GM19463 (cell line): Measurements from ENCODE around the gene CACNA1S.

ENCODE experiments used
- ATAC-seq: cut with Tn5 transposase; IDR thresholded peaks from one replicate; pipeline ENCODE4 v1.9.1; 2021; ENCODE audit warnings: mild to moderate bottlenecking, moderate library complexity; ENCODE audit not compliant: unreplicated experiment

Gene CACNA1S

DNA sequence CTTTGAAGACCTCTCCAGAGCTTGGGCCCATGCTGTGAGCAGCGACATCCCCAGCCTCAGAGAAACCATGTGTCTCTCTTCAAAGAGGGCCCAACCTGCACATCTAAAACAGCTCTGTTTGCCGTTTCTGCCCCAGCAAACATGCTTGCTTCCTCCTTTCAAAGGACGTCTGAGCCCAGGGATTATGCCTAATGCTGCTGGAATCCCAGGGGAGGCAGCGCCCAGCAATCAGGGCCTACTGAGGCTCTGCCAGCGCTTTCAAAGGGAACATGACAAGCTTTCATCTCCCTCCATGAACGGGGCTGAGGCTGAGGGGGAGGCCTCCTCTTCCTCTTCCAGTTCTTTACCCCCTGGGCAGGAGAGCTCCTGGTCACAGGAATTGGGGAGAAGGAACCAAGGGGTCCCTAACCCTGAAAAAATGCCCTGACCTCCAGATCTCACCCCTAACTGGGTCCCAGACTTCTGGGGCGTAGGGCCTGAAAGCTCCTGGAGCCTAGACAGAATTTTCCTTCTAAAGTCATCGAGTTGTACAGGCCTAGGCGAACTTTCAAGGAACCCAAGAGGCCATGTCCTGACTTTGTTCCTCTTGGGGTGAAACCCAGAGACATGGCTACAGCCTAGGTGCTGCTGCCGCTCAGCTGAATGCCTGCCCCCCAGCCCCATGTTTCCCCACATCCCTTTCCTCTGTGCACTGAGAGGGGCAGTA is 28.2 kb upstream of the CACNA1S start:
- ATAC-seq = no peak

DNA sequence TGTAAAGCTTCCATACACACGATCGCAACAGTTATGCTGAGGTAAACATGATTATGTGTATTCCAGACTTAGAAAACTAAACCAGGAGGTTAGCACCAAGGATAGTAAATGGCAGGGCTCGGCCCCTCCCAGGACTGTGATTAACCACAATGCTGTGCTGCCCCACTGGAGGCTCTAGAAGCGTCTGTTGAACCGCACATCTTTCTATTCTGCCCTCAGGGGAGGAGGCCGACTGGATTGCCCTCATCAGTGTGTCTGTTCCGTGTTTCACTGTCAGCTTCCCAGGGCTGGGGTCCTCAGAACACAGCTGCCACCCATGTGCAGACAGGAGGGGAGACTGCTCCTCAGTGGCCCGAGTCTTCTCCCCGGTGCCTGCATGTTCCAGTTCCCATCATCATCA is 27.5 kb upstream of the CACNA1S start:
- ATAC-seq = no peak

DNA sequence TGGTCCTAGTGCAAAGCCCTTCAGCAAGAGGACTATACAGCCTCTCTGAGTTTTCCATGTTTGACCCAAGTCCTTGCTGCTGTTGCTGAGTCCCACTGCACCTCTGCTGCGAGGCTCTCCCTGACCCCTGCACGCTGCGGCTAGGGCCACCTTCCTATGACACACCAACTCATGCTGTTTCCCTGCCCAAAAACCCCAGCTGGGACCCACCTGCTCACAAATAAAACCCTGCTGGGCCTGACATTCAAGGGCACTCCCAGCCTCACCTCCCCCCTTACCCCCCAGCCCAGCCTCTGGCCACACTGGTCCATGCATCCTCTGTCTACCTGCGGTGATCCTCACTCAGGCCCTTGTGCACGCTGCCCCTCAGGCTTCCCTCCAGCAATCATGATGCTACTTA is 27.1 kb upstream of the CACNA1S start:
- no peak for ATAC-seq

- ATAC-seq = no peak
These were observed 26.1 kb upstream of the CACNA1S start for GRCh38 chr1:201138311-201138840.

- no peak for ATAC-seq
These were observed 25.5 kb upstream of the CACNA1S start for GRCh38 chr1:201137579-201138310.

GRCh38 chr1:201137024-201137392 is 24.8 kb upstream of the CACNA1S start:
- ATAC-seq = no peak

DNA sequence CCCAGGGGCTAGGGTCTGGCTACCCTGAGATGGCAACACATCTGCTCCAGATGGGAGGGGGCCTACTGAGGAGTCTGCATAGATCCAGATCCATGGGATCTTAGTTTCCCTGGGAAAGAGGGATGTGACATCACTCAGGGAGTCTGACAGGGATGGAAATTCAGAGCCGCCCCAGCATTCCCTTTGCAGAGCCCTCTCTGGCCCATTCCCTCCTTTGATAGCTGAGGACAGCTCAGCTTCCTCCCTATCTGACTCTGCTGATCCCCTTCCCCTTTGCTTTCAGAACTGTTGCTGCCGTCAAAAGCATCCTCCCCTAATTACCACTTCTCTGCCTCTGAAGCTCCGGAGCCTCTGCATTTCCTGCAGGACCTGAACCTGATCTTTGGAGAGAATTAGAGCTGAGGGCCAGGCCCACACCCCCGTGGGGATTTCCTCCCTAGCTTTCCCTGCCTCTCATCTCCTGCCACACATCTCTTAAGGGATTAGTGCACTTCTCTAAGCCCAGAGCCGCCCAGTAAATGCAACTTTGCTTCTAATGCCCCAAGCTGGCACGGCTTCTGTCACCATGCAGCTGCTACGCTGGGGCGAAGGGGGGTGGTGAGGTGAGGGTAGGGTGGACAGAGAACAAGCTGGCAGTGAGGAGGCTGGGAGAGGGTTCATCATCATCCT is 24.3 kb upstream of the CACNA1S start:
- no peak for ATAC-seq

DNA sequence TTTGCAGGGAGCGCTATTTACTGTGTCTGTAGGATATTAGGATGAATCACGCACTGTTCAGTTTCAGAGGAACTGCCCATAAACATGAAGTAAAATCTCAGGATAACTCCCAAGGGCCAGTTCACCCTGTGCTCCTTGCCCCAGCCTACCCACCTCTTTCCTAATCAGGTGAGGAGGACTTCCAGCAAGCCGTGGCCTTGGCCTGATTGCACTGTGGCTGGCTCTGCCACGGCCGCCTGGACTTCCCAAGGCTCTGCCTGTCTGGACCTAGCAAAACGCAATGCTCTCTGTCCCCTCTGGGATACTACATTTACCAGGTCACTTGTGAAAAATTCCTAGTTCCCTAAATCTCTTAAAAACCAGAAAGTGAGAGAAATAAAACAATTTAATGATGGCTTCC is 22.2 kb upstream of the CACNA1S start:
- no peak for ATAC-seq

- no peak for ATAC-seq
These were observed 19.2 kb upstream of the CACNA1S start for GRCh38 chr1:201131398-201131797.

GRCh38 chr1:201128962-201129361 is 16.7 kb upstream of the CACNA1S start:
- no peak for ATAC-seq

DNA sequence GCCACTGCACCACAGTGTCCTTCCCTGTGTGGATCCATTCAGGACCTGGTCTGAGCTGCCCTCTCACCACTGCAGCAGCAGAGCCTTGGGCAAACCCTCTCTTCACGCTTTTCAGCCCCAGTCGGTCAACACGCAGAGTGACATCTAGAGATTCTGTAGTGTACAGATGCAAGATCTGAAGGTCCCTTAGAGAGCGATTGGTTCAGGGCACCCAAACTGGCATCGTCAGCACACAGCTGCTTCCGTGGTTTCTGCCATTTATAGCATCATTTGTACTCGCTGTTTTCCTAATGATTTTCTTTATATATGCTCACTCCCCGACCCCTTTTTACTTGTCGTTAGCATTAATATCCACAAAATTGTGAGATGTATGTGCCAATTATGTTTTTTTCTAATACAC is 16.2 kb upstream of the CACNA1S start:
- no peak for ATAC-seq

- ATAC-seq = no peak
These were observed 15.7 kb upstream of the CACNA1S start for GRCh38 chr1:201127755-201128455.

DNA sequence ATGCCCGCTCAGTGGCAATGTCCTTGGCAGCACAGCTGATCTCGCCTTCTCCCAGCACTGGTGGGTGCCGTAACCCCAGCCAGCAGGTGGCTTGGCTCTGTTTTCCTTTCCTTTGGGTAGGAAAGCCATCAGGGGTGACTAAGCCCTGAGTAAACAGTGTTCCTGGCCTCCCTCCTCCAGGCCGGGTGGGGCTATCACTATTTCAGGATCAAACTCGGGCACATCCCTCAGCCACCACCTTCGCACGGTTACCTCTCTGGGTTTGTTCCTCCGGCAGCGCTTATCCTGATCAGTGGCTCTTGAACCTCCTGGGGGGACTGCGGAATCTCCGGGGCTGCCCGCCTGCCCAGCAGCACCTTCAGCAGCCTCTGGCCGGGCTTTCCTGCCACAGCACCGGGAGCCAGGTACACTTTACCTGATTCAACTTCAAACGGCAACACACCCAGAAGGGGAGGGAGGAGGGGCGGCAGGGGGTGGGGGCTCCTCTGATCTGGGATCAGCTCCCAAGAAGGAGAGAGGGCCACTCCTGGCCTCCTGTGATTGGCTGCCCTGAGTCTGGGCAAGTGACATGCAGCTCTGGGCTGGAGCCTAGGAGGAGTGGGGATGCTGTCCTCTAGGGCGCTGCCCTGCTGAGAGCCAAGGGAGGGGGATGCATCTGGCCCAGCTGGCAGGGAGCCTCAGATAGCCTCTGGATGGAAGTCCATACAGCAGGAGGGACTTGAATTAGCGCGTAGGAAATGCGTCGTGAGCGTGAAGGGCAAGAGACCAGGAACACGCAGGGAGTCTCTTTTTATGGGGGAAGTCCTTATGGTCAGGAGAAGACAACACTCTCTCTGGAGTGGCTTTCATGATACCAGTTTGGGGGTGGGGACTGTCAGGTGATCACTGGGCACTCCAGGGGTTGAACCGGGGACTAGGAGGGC is 14.9 kb upstream of the CACNA1S start, which contains the start of gene ASCL5:
Gene ASCL5 (minus strand): TSS at position 353 of the 923 bp plus-strand sequence. CDS start 11,812 bp downstream, outside the sequence.
- ATAC-seq = no peak

GRCh38 chr1:201126463-201126831 is 14.2 kb upstream of the CACNA1S start:
- ATAC-seq = no peak

DNA sequence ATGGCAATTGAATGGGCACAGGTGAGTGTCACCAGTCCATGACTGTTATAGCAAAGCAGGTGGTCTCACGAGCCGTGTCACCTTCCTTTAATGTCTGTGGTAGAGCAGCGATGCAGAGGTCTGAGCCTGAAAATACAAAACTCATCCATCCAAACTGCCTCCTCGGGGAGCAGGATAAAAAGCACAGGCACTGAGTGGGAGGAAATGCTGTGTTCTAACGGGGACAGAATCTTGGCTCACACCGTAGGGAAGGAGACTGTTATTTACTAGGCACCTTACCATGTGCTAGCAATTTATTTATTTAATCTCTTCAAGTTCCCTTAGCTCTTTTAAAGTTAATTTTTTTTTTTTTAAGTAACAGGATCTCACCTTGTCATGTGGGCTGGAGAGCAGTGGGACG is 13.6 kb upstream of the CACNA1S start:
- no peak for ATAC-seq

DNA sequence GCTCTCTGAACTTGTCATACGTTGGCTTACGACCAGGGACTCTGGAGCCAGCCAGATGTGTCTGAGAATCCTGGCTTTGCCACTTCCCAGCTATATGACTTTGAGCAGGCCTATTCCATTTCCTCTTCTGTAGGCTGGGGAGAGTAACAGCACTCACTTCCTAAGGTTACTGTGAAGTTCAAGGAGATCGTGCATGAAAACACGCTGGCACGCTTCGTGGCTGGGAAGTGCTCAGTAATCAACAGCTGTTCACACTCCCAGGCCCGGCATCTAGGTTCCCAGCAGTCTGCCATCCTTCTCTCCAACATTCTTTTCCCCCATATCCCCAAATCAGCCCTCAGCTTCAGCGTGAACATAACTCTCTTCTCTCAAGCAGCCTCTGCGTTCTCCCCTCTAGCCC is 12.8 kb upstream of the CACNA1S start:
- ATAC-seq = no peak

- no peak for ATAC-seq
These were observed 11.6 kb upstream of the CACNA1S start for GRCh38 chr1:201123866-201124265.

- ATAC-seq = no peak
These were observed 10.2 kb upstream of the CACNA1S start for GRCh38 chr1:201122321-201122957.
